Prostate gland (tissue), 2 donors: Measurements from ENCODE around the gene FAM107A. TPM values are rescaled to one million over a fixed set of nuclear protein-coding genes. Genes with fewer than 3 reads are reported as not detected.

Experiments used
- DNase-seq: peaks from one replicate; pipeline ENCODE4 v3.0.0-alpha.2; 2019; ENCODE audit warnings: low spot score
- H3K27ac ChIP-seq, 2 donors: fragments of 200-600 bp; sonication (generic); 2 replicates each; pipeline ENCODE4 v1.5.1; 2017 to 2019
- H3K27me3 ChIP-seq: fragments of 200-600 bp; sonication (generic); replicated peaks from 2 replicates; pipeline ENCODE4 v1.5.1; 2019; ENCODE audit not compliant: insufficient read depth
- H3K36me3 ChIP-seq, 2 donors: fragments of 200-600 bp; sonication (generic); 1 replicate in 1 of 2; 2 replicates in 1 of 2; pipeline versions ENCODE4 v1.5.1 to v1.8.1; 2017 to 2019
- H3K4me1 ChIP-seq: fragments of 200-600 bp; sonication (generic); replicated peaks from 2 replicates; pipeline ENCODE4 v1.5.1; 2019
- H3K4me3 ChIP-seq, 2 donors: fragments of 200-600 bp; sonication (generic); 2 replicates each; pipeline ENCODE4 v1.5.1; 2017 to 2019
- H3K9me3 ChIP-seq: fragments of 200-600 bp; sonication (generic); 2 replicates; pipeline ENCODE4 v1.5.1; 2017
- CTCF ChIP-seq, 4 experiments: fragments of 200-600 bp in 2 of 4; fragments of 450-650 bp in 2 of 4; sonication (generic) in 2 of 4; IDR thresholded peaks; 1 replicate in 3 of 4; 2 replicates in 1 of 4; pipeline ENCODE4 v1.5.1; 2016 to 2019; ENCODE audit warnings: antibody characterized with exemption in 4 of 4, mild to moderate bottlenecking in 2 of 4, moderate library complexity in 2 of 4
- POLR2A ChIP-seq: fragments of 450-650 bp; IDR thresholded peaks from one replicate; pipeline ENCODE4 v1.6.1; 2016; ENCODE audit warnings: antibody characterized with exemption, mild to moderate bottlenecking
- POLR2AphosphoS5 ChIP-seq: sonication (generic); formaldehyde crosslinking; IDR thresholded peaks from one replicate; pipeline ENCODE4 v1.6.1; 2017; ENCODE audit warnings: antibody characterized with exemption
- WGBS: methylation state at CpG from one replicate; pipeline ENCODE4 v1.1.5; 2018; 5-methylcytosine and 5-hydroxymethylcytosine counted together
- intact Hi-C: fragments of 100-400 bp; cut with DNase I; formaldehyde crosslinking; loops from one replicate; pipeline ENCODE4 v1.14.2; 2022
- total RNA-seq, 2 donors: library from RNA; depleted of rRNA; stranded (reverse); fragments of >200 nt; gene quantifications; one replicate each; pipeline ENCODE4 v1.1.0, GENCODE V29; 2016

FAM107A gene
- total RNA-seq, 2 donors from 2014 or later = 54.5 to 80.2 TPM

GRCh38 chr3:58557491-58557890, 19.7 kb downstream of the FAM107A start:
- DNase-seq = no peak
- no peaks in the 10 kb centered on the region for H3K36me3 ChIP-seq
- no peaks in the 10 kb centered on the region for H3K27me3 ChIP-seq
- 43% methylated on average over 6 of the region's 6 CpGs for WGBS
- TF ChIP-seq POLR2A (no peak), CTCF (IDR thresholded peaks at IDR 0.05) (no peak), POLR2AphosphoS5 (no peak)
- H3K9me3 ChIP-seq = no peaks in the 10 kb centered on the region
- no peaks in the 10 kb centered on the region for H3K4me1 ChIP-seq
- peak overlapping the region in 1 of 2 donors; percentile 24 for H3K27ac ChIP-seq
- intact Hi-C loops = no loop called here
- H3K4me3 ChIP-seq = no peak overlapping the region

GRCh38 chr3:58556761-58557221, 20.4 kb downstream of the FAM107A start:
- Histone ChIP-seq H3K27me3 (no peaks in the 10 kb centered on the region), H3K4me1 (no peaks in the 10 kb centered on the region), H3K27ac (no peak overlapping the region), H3K4me3 (no peak overlapping the region), H3K9me3 (no peaks in the 10 kb centered on the region), H3K36me3 (no peaks in the 10 kb centered on the region)
- 26% methylated on average over 6 of the region's 6 CpGs for WGBS
- intact Hi-C loops = no loop called here
- DNase-seq = peak; percentile 30
- TF ChIP-seq POLR2A (no peak), POLR2AphosphoS5 (peak; percentile 36), CTCF (IDR thresholded peaks at IDR 0.05) (no peak)

GRCh38 chr3:58556001-58556400, 21.2 kb downstream of the FAM107A start:
- no peak overlapping the region for H3K27ac ChIP-seq
- no peak overlapping the region for H3K4me3 ChIP-seq
- intact Hi-C loops = no loop called here
- 84% methylated on average over 5 of the region's 5 CpGs for WGBS
- no peaks in the 10 kb centered on the region for H3K27me3 ChIP-seq
- no peaks in the 10 kb centered on the region for H3K9me3 ChIP-seq
- H3K4me1 ChIP-seq = no peaks in the 10 kb centered on the region
- H3K36me3 ChIP-seq = no peaks in the 10 kb centered on the region
- TF ChIP-seq POLR2AphosphoS5 (no peak), CTCF (IDR thresholded peaks at IDR 0.05) (no peak), POLR2A (no peak)
- DNase-seq = no peak

- Histone ChIP-seq H3K9me3 (no peaks in the 10 kb centered on the region), H3K27me3 (no peaks in the 10 kb centered on the region), H3K27ac (no peak overlapping the region), H3K4me1 (no peaks in the 10 kb centered on the region), H3K4me3 (no peak overlapping the region), H3K36me3 (no peaks in the 10 kb centered on the region)
- WGBS = 94% methylated on average over 2 of the region's 2 CpGs
- no peak for DNase-seq
- intact Hi-C loops = no loop called here
- no peak for TF ChIP-seq POLR2AphosphoS5
- TF ChIP-seq POLR2A = no peak
- no peak for TF ChIP-seq CTCF (IDR thresholded peaks at IDR 0.05)
These were observed 22.0 kb downstream of the FAM107A start for GRCh38 chr3:58555203-58555602.

GRCh38 chr3:58553003-58553402, 24.2 kb downstream of the FAM107A start:
- no peaks in the 10 kb centered on the region for H3K9me3 ChIP-seq
- H3K27ac ChIP-seq = no peak overlapping the region
- WGBS = 95% methylated on average over 1 of the region's 1 CpG
- no peak for DNase-seq
- intact Hi-C loops = no loop called here
- H3K27me3 ChIP-seq = no peaks in the 10 kb centered on the region
- no peak overlapping the region for H3K4me3 ChIP-seq
- no peaks in the 10 kb centered on the region for H3K4me1 ChIP-seq
- TF ChIP-seq POLR2A = no peak
- TF ChIP-seq CTCF (IDR thresholded peaks at IDR 0.05) = no peak
- no peak for TF ChIP-seq POLR2AphosphoS5
- H3K36me3 ChIP-seq = no peaks in the 10 kb centered on the region
